Central memory CD4-positive, alpha-beta T cell (primary cell): Measurements from ENCODE around the gene TEX26.
"Not testable (repeated sequence)": the region's sequence is repeated elsewhere in the genome, so short reads cannot be mapped to it uniquely, and the experiment has no call there.

ENCODE experiments used
- DNase-seq: peaks from one replicate; pipeline ENCODE4 v3.0.0; 2022

TEX26 gene

GRCh38 chr13:30920162-30920909 lies 12.1 kb upstream of the TEX26 start:
- no peak for DNase-seq

- DNase-seq, result no peak
These were observed 9.0 kb upstream of the TEX26 start for GRCh38 chr13:30923418-30923817.

GRCh38 chr13:30924721-30925120 lies 7.7 kb upstream of the TEX26 start:
- DNase-seq, result no peak

- no peak for DNase-seq
These were observed 7.0 kb upstream of the TEX26 start for GRCh38 chr13:30925429-30925828.

- DNase-seq, result no peak
These were observed 5.7 kb upstream of the TEX26 start for GRCh38 chr13:30926781-30927180.

GRCh38 chr13:30927188-30927587 lies 5.3 kb upstream of the TEX26 start:
- DNase-seq, result not testable (repeated sequence)

DNA sequence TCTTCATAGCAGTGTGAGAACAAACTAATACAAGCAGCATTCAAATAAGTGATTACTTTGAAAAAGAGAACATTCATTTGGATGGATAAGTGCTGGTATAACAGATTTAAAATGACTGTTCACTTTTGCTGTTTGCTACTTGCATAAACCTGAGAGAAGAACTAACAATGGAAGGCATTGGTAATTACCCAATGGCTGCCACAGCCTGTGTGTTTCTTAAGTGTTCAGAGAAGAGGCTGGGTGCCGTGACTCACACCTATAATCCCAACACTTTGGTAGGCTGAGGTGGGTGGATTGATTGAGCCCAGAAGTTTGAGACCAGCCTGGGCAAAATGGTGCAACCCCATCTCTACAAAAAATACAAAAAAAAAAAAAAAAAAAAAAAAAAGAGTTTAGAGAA lies 4.9 kb upstream of the TEX26 start:
- DNase-seq, result no peak

GRCh38 chr13:30928978-30929377 lies 3.5 kb upstream of the TEX26 start:
- no peak for DNase-seq

DNA sequence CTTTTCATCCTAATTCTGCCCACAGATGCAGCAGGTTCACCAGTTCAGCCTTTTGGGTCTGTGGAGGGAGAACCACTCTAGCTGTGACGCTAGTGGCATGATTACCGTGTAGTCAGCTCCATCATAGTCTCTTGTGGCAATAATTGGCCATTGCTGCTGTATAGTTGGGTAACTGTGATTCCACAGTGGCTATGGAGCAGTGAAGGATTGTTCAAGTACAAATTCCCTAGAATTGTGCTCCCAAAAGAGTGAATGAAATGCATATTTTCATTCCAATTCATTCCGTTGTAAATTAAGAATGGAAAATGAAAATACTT lies 856 bp downstream of the TEX26 start:
- DNase-seq, result no peak

DNA sequence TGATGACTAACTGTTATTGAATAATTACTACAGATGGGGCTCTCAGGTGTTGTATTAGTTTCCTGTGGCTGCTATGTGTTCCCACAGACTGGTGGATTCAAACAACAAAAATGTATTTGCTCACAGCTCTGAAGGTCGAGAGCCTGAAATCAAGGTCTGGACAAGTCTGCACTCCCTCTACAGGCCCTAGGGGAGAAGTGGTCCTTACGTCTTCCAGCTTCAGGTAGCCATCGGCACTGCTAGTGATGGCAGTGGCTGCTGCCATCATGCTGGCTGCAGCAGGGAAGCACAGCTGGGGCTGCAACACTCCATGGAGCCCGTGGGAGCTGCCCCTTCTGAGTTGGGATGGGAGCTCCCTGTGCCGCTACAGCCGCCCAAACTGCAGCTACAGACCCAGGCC lies 1.9 kb downstream of the TEX26 start:
- no peak for DNase-seq

GRCh38 chr13:30934803-30935202 lies 2.3 kb downstream of the TEX26 start:
- no peak for DNase-seq

GRCh38 chr13:30936971-30937370 lies 4.5 kb downstream of the TEX26 start:
- DNase-seq, result no peak

DNA sequence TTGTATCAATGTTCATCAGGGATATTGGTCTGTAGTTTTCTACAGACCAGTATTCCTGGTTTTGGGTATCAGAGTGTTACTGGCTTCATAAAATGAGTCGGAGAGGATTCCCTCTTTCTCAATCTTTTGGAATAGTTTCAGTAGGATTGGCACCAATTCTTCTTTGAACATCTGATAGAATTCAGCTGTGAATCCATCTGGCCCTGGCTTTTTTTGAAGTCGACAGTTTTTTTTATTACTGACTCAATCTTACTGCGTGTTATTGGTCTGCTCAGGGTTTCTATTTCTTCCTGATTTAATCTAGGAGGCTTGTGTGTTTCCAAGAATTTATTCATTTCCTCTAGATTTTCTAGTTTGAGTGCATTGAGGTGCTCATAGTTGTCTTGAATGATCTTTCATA lies 11.4 kb downstream of the TEX26 start:
- DNase-seq, result no peak

DNA sequence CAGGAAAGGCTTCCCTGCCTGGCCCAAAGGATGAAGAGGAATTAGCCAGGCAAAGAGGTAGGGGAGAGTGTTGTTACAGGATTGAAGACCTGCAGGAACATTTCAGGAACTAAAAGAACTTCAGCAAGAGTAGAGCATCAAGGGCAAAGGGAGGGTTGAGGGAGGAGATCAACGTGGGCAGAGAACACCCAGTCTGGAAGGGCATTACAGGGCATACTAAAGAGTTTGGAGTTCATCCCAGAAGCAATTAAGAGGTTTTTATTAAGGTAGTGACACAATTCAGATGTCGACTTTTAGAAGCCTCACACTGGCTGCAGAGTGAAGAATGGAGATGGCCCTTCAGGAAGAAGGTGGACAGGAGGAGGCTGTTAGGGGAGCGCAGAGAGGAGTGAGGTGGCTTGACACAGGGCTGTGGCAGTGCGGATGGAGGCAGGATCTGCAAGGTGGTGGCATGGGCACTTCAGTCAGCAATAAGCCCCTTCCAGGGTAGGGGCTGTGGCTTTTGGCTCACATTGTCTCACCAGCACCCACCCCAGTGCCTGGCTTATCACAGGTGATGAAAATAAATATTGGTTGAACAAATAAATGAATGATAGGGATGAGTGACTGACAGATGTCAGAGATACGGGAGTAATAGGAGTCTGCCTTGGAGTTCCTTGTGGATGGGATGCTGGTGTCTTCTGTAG lies 24.9 kb downstream of the TEX26 start:
- DNase-seq, result no peak

DNA sequence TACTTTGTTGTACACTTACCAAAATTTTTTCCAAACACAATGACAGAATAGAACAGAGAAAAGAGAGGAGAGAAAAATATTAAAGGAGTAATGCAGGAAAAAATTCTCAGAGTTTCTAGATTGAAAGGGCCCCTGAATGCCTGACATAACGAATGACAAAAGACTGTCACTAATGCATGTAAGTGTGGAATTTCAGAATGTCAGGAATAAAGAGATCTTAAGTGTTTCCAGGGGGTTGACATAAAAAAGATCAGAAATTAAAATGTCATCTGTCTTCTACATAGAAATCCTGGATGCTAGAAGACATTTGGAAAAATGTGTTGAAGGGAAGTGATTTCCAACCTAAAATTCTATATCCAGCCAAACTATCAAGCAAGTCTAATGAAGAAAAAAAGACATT lies 27.2 kb downstream of the TEX26 start:
- no peak for DNase-seq

GRCh38 chr13:30963791-30964190 lies 31.3 kb downstream of the TEX26 start:
- no peak for DNase-seq

DNA sequence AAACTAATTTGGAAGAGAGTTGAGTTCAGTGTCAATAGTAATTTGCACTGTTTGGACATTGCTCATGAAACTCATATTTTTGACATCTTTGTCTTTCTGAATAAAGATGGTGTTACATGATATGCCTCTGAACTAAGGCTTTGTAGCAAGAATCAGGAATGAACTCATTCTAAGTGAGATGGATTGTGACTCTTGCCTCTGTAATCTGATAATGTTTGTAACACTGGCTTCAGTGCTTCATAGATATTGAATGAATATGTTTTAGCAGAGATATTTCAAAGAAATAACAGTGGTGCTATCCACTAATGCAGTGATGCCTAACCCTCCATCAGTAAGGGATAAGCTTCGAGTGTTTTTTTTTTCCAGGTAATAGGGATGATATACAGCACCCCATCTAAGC lies 32.9 kb downstream of the TEX26 start:
- no peak for DNase-seq

DNA sequence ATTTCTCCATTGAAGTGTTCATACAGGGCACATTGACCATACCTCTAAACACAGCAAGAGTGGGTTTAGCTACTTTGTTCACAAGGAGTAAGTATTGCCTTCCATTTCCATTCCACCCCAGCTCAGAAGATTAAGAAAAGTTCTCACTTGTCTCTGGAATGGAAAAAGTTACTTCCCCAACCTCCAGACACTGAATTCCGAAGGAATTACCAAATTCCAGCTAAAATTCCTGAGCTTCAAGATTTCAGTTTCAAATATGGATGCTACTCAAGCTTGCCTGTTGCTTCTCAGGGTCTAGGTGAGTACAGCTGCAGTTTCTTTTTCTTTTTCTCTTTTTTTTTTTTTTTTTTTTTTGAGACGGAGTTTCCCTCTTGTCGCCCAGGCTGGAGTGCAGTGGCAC lies 33.6 kb downstream of the TEX26 start:
- no peak for DNase-seq

GRCh38 chr13:30968846-30969245 lies 36.4 kb downstream of the TEX26 start:
- no peak for DNase-seq

DNA sequence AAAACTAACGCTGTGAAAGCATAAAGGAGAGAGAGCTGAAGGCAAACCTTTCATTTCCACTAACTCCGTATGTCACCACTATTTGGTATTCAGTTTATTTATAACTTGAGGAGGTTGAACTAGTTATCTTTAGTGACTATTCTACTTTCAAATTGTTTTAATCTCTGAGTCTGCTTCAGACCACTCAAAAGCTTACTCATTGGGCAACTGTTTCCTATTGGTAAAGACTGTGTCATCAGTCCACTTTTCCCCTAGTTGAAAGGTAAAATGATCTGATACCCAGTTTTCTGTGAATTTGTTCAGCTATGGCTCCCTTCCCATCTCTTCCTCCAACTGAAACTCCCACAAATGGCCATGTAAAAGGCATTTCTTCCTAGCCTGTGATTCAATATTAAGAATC lies 39.1 kb downstream of the TEX26 start:
- no peak for DNase-seq

DNA sequence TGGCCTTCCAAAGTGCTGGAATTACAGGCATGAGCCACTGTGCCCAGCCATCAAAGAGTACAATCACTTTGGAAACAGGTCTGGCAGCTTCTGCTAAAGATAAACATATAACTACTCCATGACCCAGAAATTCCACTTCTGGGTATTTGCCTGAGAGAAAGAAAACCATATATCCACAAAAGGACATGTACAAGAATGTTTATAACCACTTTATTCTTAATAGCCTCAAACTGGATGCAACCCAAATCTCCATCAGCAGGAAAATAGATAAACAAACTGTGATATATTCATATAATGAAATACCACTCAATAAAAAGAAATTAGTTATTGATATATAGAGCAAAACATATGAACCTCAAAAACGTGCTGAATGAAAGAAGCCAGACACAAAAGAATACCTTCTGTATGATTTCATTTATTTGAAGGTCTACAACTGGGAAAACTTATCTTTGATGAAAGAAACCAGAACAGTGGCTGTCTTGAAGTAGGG lies 40.5 kb downstream of the TEX26 start:
- DNase-seq, result no peak

DNA sequence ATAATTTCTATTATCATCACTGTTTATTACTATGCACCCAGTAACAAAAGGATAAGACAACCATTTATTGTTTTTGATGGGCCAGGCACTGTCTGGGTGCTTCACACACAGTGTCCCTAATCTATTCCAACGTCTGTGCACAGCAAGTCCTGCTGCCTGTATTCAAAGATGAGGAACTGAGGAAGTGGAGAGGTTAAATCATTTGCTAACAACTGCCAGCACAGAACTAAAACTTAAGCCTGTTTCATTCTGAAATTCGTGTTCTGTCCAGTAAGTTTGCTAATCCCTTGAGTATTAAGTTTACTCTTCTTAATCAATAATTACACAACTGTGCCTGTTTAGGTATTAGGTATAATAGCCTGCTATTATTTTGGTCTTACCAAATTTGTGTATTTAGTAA lies 41.9 kb downstream of the TEX26 start:
- DNase-seq, result no peak

DNA sequence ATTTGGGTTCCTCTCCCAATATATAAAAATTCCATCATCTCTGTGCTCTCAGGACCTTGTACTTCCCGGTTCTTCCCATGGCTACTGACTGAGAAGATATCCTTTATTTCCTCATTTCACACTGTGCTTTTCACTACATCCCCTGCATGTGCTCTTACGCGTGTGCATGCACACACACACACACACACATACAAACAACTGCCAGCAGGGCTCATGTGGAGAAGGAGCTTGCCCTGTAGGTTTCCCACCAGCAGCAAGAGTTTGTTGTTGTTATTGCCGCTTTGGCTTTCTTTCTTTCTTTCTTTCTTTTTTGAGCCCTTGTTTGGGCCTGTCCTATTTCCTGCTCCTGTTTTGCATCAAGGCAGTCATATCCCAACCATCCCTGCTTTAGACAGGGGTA lies 43.6 kb downstream of the TEX26 start:
- no peak for DNase-seq
